ENCODE measurements around the gene SRGAP1. TPM values are rescaled to one million over a fixed set of nuclear protein-coding genes. Genes with fewer than 3 reads are reported as not detected.
A peak's percentile ranks its signal among the peaks of the same experiment; 100 is the strongest.

Gene SRGAP1
- total RNA-seq, 1 donor: 25.8 TPM

GRCh38 chr12:63820427-63820826 is 24.1 kb upstream of the SRGAP1 start:
- no peak for TF ChIP-seq CTCF (IDR thresholded peaks at IDR 0.05; ENCODE audit: insufficient read depth, low read length)
- H3K4me3 ChIP-seq (ENCODE audit: low read depth, low read length): no peak overlapping the region
- no peak for DNase-seq (ENCODE audit: low read depth)

GRCh38 chr12:63821781-63822251 is 22.7 kb upstream of the SRGAP1 start:
- H3K4me3 ChIP-seq (ENCODE audit: low read depth, low read length): peak overlapping the region; percentile 61
- DNase-seq (ENCODE audit: low read depth): peak; percentile 17
- no peak for TF ChIP-seq CTCF (IDR thresholded peaks at IDR 0.05; ENCODE audit: insufficient read depth, low read length)

GRCh38 chr12:63822352-63822751 is 22.1 kb upstream of the SRGAP1 start:
- DNase-seq (ENCODE audit: low read depth): peak; percentile 35
- no peak for TF ChIP-seq CTCF (IDR thresholded peaks at IDR 0.05; ENCODE audit: insufficient read depth, low read length)
- H3K4me3 ChIP-seq (ENCODE audit: low read depth, low read length): peak overlapping the region; percentile 61

GRCh38 chr12:63823040-63823439 is 21.5 kb upstream of the SRGAP1 start:
- no peak for DNase-seq (ENCODE audit: low read depth)
- no peak overlapping the region for H3K4me3 ChIP-seq (ENCODE audit: low read depth, low read length)
- TF ChIP-seq CTCF (IDR thresholded peaks at IDR 0.05; ENCODE audit: insufficient read depth, low read length): no peak

- peak; percentile 90 for TF ChIP-seq CTCF (IDR thresholded peaks at IDR 0.05; ENCODE audit: insufficient read depth, low read length)
- H3K4me3 ChIP-seq (ENCODE audit: low read depth, low read length): no peak overlapping the region
- peak; percentile 86 for DNase-seq (ENCODE audit: low read depth)
These were observed 18.4 kb upstream of the SRGAP1 start for GRCh38 chr12:63826006-63826585.

GRCh38 chr12:63828867-63829266 is 15.6 kb upstream of the SRGAP1 start:
- no peak for TF ChIP-seq CTCF (IDR thresholded peaks at IDR 0.05; ENCODE audit: insufficient read depth, low read length)
- DNase-seq (ENCODE audit: low read depth): no peak
- no peak overlapping the region for H3K4me3 ChIP-seq (ENCODE audit: low read depth, low read length)

- no peak for DNase-seq (ENCODE audit: low read depth)
- TF ChIP-seq CTCF (IDR thresholded peaks at IDR 0.05; ENCODE audit: insufficient read depth, low read length): no peak
- no peak overlapping the region for H3K4me3 ChIP-seq (ENCODE audit: low read depth, low read length)
These were observed 8.5 kb upstream of the SRGAP1 start for GRCh38 chr12:63836046-63836445.
